Left ventricle myocardium inferior (tissue), 1 donor: ENCODE data around the gene CACNA1G. TPM values are rescaled to one million over a fixed set of nuclear protein-coding genes. Genes with fewer than 3 reads are reported as not detected.

Experiments used
- DNase-seq: peaks from one replicate; pipeline ENCODE4 v3.0.0-alpha.2; 2020
- H3K27ac ChIP-seq: fragments of 200-600 bp; replicated peaks from 2 replicates; pipeline ENCODE4 v1.8.0; 2021
- H3K27me3 ChIP-seq: fragments of 200-600 bp; 2 replicates; pipeline ENCODE4 v1.8.0; 2021; ENCODE audit warnings: low read depth
- H3K36me3 ChIP-seq: fragments of 200-600 bp; 2 replicates; pipeline ENCODE4 v1.8.0; 2021
- H3K4me1 ChIP-seq: fragments of 200-600 bp; 2 replicates; pipeline ENCODE4 v1.8.0; 2021
- H3K4me3 ChIP-seq: fragments of 200-600 bp; 2 replicates; pipeline ENCODE4 v1.8.0; 2021; ENCODE audit warnings: mild to moderate bottlenecking, moderate library complexity
- H3K9me3 ChIP-seq: fragments of 200-600 bp; replicated peaks from 2 replicates; pipeline ENCODE4 v1.8.0; 2021
- CTCF ChIP-seq: fragments of 200-600 bp; IDR thresholded peaks from 2 replicates; pipeline ENCODE4 v1.8.0; 2021; ENCODE audit warnings: antibody characterized with exemption, mild to moderate bottlenecking, borderline replicate concordance
- intact Hi-C: fragments of 100-400 bp; cut with micrococcal nuclease; formaldehyde crosslinking; loops from one replicate; pipeline ENCODE4 v1.11.0; 2022
- total RNA-seq: library from RNA; stranded (reverse); fragmentation: NEBNext Ultra II Directional; extraction: Animal tissue kit (Norgen Biotek cat#: 25700); gene quantifications from one replicate; pipeline ENCODE4 v1.2.1, GENCODE V29; 2021
- donor health status: DM: no; HTN: yes; CAD: no; lungs with severe emphysema.

Gene CACNA1G
- total RNA-seq, 1 donor from 2014 or later, result 0.58 TPM

- H3K27ac ChIP-seq, result no peak overlapping the region
- peak; percentile 64 for DNase-seq
- TF ChIP-seq CTCF, result no peak
- intact Hi-C loops, result loop anchor here (10.0 kb wide), 1 partner anchor 138 kb away; no protein-coding TSS in a partner anchor
- H3K36me3 ChIP-seq, result peaks cover 12% of the 10 kb centered on the region
- no peaks in the 10 kb centered on the region for H3K9me3 ChIP-seq
- H3K27me3 ChIP-seq, result peaks cover 53% of the 10 kb centered on the region
- no peak overlapping the region for H3K4me3 ChIP-seq
- peaks cover 33% of the 10 kb centered on the region for H3K4me1 ChIP-seq
Observed at GRCh38 chr17:50556803-50557202, 3.7 kb upstream of the CACNA1G start.

GRCh38 chr17:50557630-50558029 is 2.9 kb upstream of the CACNA1G start:
- Histone ChIP-seq H3K27me3 (peaks cover 62% of the 10 kb centered on the region), H3K4me1 (peaks cover 33% of the 10 kb centered on the region), H3K4me3 (no peak overlapping the region), H3K9me3 (no peaks in the 10 kb centered on the region), H3K27ac (no peak overlapping the region), H3K36me3 (peaks cover 12% of the 10 kb centered on the region)
- intact Hi-C loops, result loop anchor here (10.0 kb wide), 1 partner anchor 137 kb away; no protein-coding TSS in a partner anchor
- no peak for TF ChIP-seq CTCF
- no peak for DNase-seq

GRCh38 chr17:50558091-50558490 is 2.4 kb upstream of the CACNA1G start:
- intact Hi-C loops, result loop anchor here (10.0 kb wide), 1 partner anchor 137 kb away; no protein-coding TSS in a partner anchor
- Histone ChIP-seq H3K27me3 (peaks cover 66% of the 10 kb centered on the region), H3K27ac (no peak overlapping the region), H3K4me1 (peaks cover 33% of the 10 kb centered on the region), H3K36me3 (peaks cover 12% of the 10 kb centered on the region), H3K4me3 (no peak overlapping the region), H3K9me3 (no peaks in the 10 kb centered on the region)
- TF ChIP-seq CTCF, result no peak
- DNase-seq, result no peak

DNA sequence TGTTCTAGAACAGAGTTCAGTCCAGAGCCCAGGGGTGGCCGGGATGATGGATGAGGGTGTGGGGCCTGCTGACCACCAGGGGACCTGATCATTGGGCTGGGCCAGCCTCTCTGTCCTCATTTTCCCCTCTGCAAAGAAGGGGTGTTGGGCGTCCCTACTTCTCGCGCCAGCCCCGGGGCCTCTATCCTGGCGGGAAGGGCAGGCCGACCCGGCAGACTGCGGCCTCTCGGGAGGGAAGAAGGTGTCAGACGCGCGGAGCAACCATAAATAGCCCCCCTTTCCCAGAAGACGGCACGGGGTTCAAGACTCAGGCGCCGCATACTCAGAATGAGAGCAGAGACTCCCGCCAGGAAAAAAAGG is 2.0 kb upstream of the CACNA1G start:
- no peak for DNase-seq
- Histone ChIP-seq H3K27me3 (peaks cover 71% of the 10 kb centered on the region), H3K9me3 (no peaks in the 10 kb centered on the region), H3K36me3 (peaks cover 12% of the 10 kb centered on the region), H3K4me1 (peaks cover 33% of the 10 kb centered on the region), H3K4me3 (peak overlapping the region; percentile 70), H3K27ac (no peak overlapping the region)
- intact Hi-C loops, result loop anchor here (10.0 kb wide), 1 partner anchor 136 kb away; no protein-coding TSS in a partner anchor
- no peak for TF ChIP-seq CTCF

GRCh38 chr17:50558941-50559614 is 1.4 kb upstream of the CACNA1G start:
- H3K27ac ChIP-seq, result no peak overlapping the region
- no peaks in the 10 kb centered on the region for H3K9me3 ChIP-seq
- peak overlapping the region; percentile 70 for H3K4me3 ChIP-seq
- intact Hi-C loops, result loop anchor here (10.0 kb wide), 1 partner anchor 136 kb away; no protein-coding TSS in a partner anchor
- no peak for DNase-seq
- peaks cover 33% of the 10 kb centered on the region for H3K4me1 ChIP-seq
- peaks cover 12% of the 10 kb centered on the region for H3K36me3 ChIP-seq
- TF ChIP-seq CTCF, result no peak
- H3K27me3 ChIP-seq, result peaks cover 74% of the 10 kb centered on the region
